Spleen (tissue), 11 donors: ENCODE results near the gene ATXN7. TPM values are rescaled to one million over a fixed set of nuclear protein-coding genes. Genes with fewer than 3 reads are reported as not detected.

ENCODE experiments used
- DNase-seq: peaks from one replicate; pipeline ENCODE4 v3.0.0-alpha.2; 2020
- H3K27ac ChIP-seq, 8 donors: fragments of 200-600 bp; sonication (generic) in 7 of 8; 1 replicate in 4 of 8; 2 replicates in 4 of 8; pipeline versions ENCODE4 v1.5.0 to v1.8.0; 2016 to 2021; ENCODE audit warnings: inconsistent platforms in 4 of 8, mild to moderate bottlenecking in 4 of 8, moderate library complexity in 1 of 8
- H3K27me3 ChIP-seq, 7 donors: fragments of 200-600 bp; sonication (generic) in 6 of 7; replicated peaks in 1 of 7; 1 replicate in 4 of 7; 2 replicates in 3 of 7; pipeline versions ENCODE4 v1.5.0 to v1.8.0; 2016 to 2021; ENCODE audit warnings: inconsistent platforms in 3 of 7, mild to moderate bottlenecking in 1 of 7
- H3K36me3 ChIP-seq, 6 donors: fragments of 200-600 bp; sonication (generic) in 5 of 6; 1 replicate in 4 of 6; 2 replicates in 2 of 6; pipeline versions ENCODE4 v1.5.0 to v1.8.0; 2016 to 2021; ENCODE audit warnings: inconsistent platforms in 2 of 6
- H3K4me1 ChIP-seq, 6 donors: fragments of 200-600 bp; sonication (generic) in 5 of 6; 1 replicate in 3 of 6; 2 replicates in 3 of 6; pipeline versions ENCODE4 v1.5.0 to v1.8.0; 2016 to 2021; ENCODE audit warnings: inconsistent platforms in 3 of 6
- H3K4me3 ChIP-seq, 8 donors: fragments of 200-600 bp; sonication (generic) in 7 of 8; 1 replicate in 4 of 8; 2 replicates in 4 of 8; pipeline versions ENCODE4 v1.5.0 to v1.8.0; 2016 to 2021; ENCODE audit warnings: inconsistent platforms in 4 of 8, mild to moderate bottlenecking in 4 of 8, moderate library complexity in 2 of 8
- H3K9me3 ChIP-seq, 8 donors: fragments of 200-600 bp; sonication (generic) in 7 of 8; 1 replicate in 4 of 8; 2 replicates in 4 of 8; pipeline versions ENCODE4 v1.5.0 to v1.8.0; 2016 to 2021; ENCODE audit warnings: inconsistent platforms in 4 of 8
- CTCF ChIP-seq, 11 experiments: fragments of 200-600 bp in 7 of 11; fragments of 450-650 bp in 4 of 11; sonication (generic) in 4 of 11; IDR thresholded peaks in 8 of 11; conservative IDR thresholded peaks in 3 of 11; 1 replicate in 7 of 11; 2 replicates in 4 of 11; pipeline versions ENCODE4 v1.4.0 to v1.8.0; 2016 to 2021; ENCODE audit warnings: antibody characterized with exemption in 11 of 11, inconsistent platforms in 4 of 11, mild to moderate bottlenecking in 1 of 11
- POLR2A ChIP-seq, 3 donors: fragments of 450-650 bp; IDR thresholded peaks; one replicate each; pipeline ENCODE4 v1.5.1; 2017; ENCODE audit warnings: antibody characterized with exemption in 3 of 3, mild to moderate bottlenecking in 1 of 3
- POLR2AphosphoS5 ChIP-seq, 3 donors: sonication (generic); formaldehyde crosslinking; IDR thresholded peaks; one replicate each; pipeline ENCODE4 v1.5.1; 2017; ENCODE audit warnings: antibody characterized with exemption in 3 of 3
- WGBS, 5 donors: extraction: QIAGEN DNeasy Blood & Tissue Kit in 3 of 5; methylation state at CpG; one replicate each; pipeline versions ENCODE4 v1.1.5 to v1.1.7; 2013 to 2018; 5-methylcytosine and 5-hydroxymethylcytosine counted together
- intact Hi-C: fragments of 100-400 bp; cut with DNase I; formaldehyde crosslinking; loops from one replicate; pipeline ENCODE4 v1.15.0; 2023; ENCODE audit warnings: low total_unique reads
- polyA plus RNA-seq, 3 donors: library from polyadenylated mRNA; stranded (reverse); fragments of 200-250 nt; gene quantifications; one replicate each; pipeline ENCODE4 v1.2.1, GENCODE V29; 2013
- small RNA-seq, 4 donors: library from RNA; depleted of rRNA; stranded (forward); fragments of <200 nt; gene quantifications; one replicate each; pipeline ENCODE3, GENCODE V24; 2016
- total RNA-seq, 7 donors: library from RNA; depleted of rRNA in 3 of 7; stranded (reverse); fragments of >200 nt in 3 of 7; fragmentation: NEBNext Ultra II Directional in 4 of 7; extraction: Animal tissue kit (Norgen Biotek cat#: 25700) in 4 of 7; gene quantifications; one replicate each; pipeline versions ENCODE4 v1.1.0 to v1.2.1, GENCODE V29; 2016 to 2021
- donor health status: healthy with polysubstance abuse.
- donor health status: DM: no; HTN: no; CAD: no; lungs with moderate emphysema.
- donor health status: DM: no; HTN: no; CAD: no.
- donor health status: Bipolar disorder and iron deficiency.
- donor health status: healthy.
- donor health status: DM: no; HTN: no; CAD: no.
- donor health status: DM: yes; HTN: yes; CAD: no.

ATXN7 gene
- total and polyA plus RNA-seq, 10 donors = 1.9 to 91.8 (median 54.7) TPM

GRCh38 chr3:64049832-64050231, 186.2 kb downstream of the ATXN7 start:
- Histone ChIP-seq H3K4me1 (peaks cover 0 to 6% (median 0%) of the 10 kb centered on the region in 6 donors), H3K36me3 (no peaks in the 10 kb centered on the region), H3K27ac (no peak overlapping the region), H3K9me3 (no peaks in the 10 kb centered on the region), H3K4me3 (no peak overlapping the region), H3K27me3 (peaks cover 0 to 16% (median 0%) of the 10 kb centered on the region in 7 donors)
- 83 to 96% (median 89%) methylated on average over 4 of the region's 4 CpGs for WGBS, 5 donors
- intact Hi-C loops = no loop called here
- DNase-seq = no peak
- no peak for TF ChIP-seq POLR2AphosphoS5 (IDR thresholded peaks at IDR 0.05)
- TF ChIP-seq POLR2A (IDR thresholded peaks at IDR 0.05) = no peak
- no peak for TF ChIP-seq CTCF (IDR thresholded peaks at IDR 0.05 in 8 of 11, conservative IDR thresholded peaks at IDR 0.05 in 3 of 11)

Small RNAs within 50 kb of the gene (small RNA-seq; reads per million reads assigned to genes)
- gene SCAANT1 = 0 reads per million in 4 donors

Other genes starting within 250 kb of the ATXN7 start
- gene SNTN, start 211.2 kb upstream of the ATXN7 start, total RNA-seq = not detected
- not detected for gene SNTN, start 211.2 kb upstream of the ATXN7 start, polyA plus RNA-seq
- gene C3orf49, start 44.6 kb upstream of the ATXN7 start, total RNA-seq = not detected
- not detected for gene C3orf49, start 44.6 kb upstream of the ATXN7 start, polyA plus RNA-seq
- gene THOC7, start 62 bp upstream of the ATXN7 start, total RNA-seq = 10 to 100 TPM; 23.8 to 42.2 (median 37.0) TPM
- 10 to 100 TPM; 68.2 to 74.6 (median 71.2) TPM for gene THOC7, start 62 bp upstream of the ATXN7 start, polyA plus RNA-seq
- gene SCAANT1, start 48.5 kb downstream of the ATXN7 start, total RNA-seq = not detected
- not detected for gene SCAANT1, start 48.5 kb downstream of the ATXN7 start, polyA plus RNA-seq
- gene PSMD6, start 159.6 kb downstream of the ATXN7 start, total RNA-seq = 10 to 100 TPM; 53.4 to 75.8 (median 60.4) TPM
- gene PSMD6, start 159.6 kb downstream of the ATXN7 start, polyA plus RNA-seq = 10 to 100 TPM; 49.0 to 57.5 (median 52.7) TPM